Erythroblast (primary cell): ENCODE data around the gene KCP.

Experiments used
- GATA1 ChIP-seq: IDR thresholded peaks from 2 replicates; pipeline ENCODE4 v1.6.1; 2011; ENCODE audit warnings: low read depth, mild to moderate bottlenecking, control low read depth, low read length, moderate library complexity
- POLR2A ChIP-seq: IDR thresholded peaks from 2 replicates; pipeline ENCODE4 v1.6.1; 2011; ENCODE audit warnings: mild to moderate bottlenecking, low read length

DNA sequence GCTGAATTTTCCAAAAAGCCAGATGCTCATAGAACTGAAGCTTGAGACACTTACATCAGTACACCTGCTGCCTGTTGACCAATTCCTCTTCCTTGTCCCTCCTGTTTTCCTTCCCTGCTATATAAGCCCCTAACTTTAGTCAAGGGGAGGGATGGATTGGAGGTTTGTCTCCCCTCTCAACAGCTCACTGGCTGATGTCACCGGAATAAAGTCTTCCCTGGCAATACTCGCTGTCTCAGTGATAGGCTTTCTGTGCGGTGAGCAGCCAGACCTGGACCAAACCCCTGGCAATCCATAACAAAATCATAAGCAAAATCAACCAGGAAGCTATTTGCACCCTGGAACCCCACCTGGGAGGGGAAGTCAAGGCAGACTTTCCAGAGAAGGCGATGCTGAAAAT, 26.3 kb upstream of the KCP start:
- no peak for TF ChIP-seq POLR2A
- no peak for TF ChIP-seq GATA1
